Epithelial cell of proximal tubule (primary cell): ENCODE measurements around the gene DRC7. TPM values are rescaled to one million over a fixed set of nuclear protein-coding genes. Genes with fewer than 3 reads are reported as not detected.

Experiments
- DNase-seq: peaks from one replicate; pipeline ENCODE4 v3.0.0-alpha.2; 2011; ENCODE audit warnings: low read depth
- H3K4me3 ChIP-seq: 2 replicates; pipeline ENCODE4 v1.5.1; 2011; ENCODE audit warnings: low read depth, mild to moderate bottlenecking, low read length
- CTCF ChIP-seq: conservative IDR thresholded peaks from 2 replicates; pipeline ENCODE4 v1.5.1; 2012; ENCODE audit warnings: low read depth, mild to moderate bottlenecking, low read length
- total RNA-seq: library from RNA; depleted of rRNA; stranded (reverse); fragments of >200 nt; gene quantifications from 2 replicates; pipeline ENCODE4 v1.2.3, GENCODE V29; 2015

Gene DRC7
- total RNA-seq, 1 donor from 2014 or later: not detected

GRCh38 chr16:57752581-57753447 lies 58.2 kb downstream of the DRC7 start:
- H3K4me3 ChIP-seq: no peak overlapping the region
- TF ChIP-seq CTCF: no peak
- DNase-seq: no peak

- no peak overlapping the region for H3K4me3 ChIP-seq
- no peak for TF ChIP-seq CTCF
- no peak for DNase-seq
Observed at GRCh38 chr16:57753448-57754353, 59.1 kb downstream of the DRC7 start.

- no peak for DNase-seq
- no peak for TF ChIP-seq CTCF
Observed at GRCh38 chr16:57754354-57755060, 59.9 kb downstream of the DRC7 start.

GRCh38 chr16:57755061-57755684 lies 60.6 kb downstream of the DRC7 start:
- DNase-seq: no peak
- TF ChIP-seq CTCF: no peak
- no peak overlapping the region for H3K4me3 ChIP-seq

More at GRCh38 chr16:57754354-57755060, 59.9 kb downstream of the DRC7 start:
- no peak overlapping the region for H3K4me3 ChIP-seq

- no peak for DNase-seq
- TF ChIP-seq CTCF: no peak
- H3K4me3 ChIP-seq: no peak overlapping the region
Observed at GRCh38 chr16:57755726-57756423, 61.3 kb downstream of the DRC7 start.
